WTC11 (cell line): ENCODE measurements around the gene STK32A. TPM values are rescaled to one million over a fixed set of nuclear protein-coding genes. Genes with fewer than 3 reads are reported as not detected.

Experiments used
- ATAC-seq: fragments of 200-7000 bp; cut with Tn5 transposase; 2 replicates; pipeline ENCODE4 v1.10.0; 2021; ENCODE audit warnings: mild to moderate bottlenecking, moderate library complexity
- CTCF ChIA-PET: fragments of 300-600 bp; sonication (Branson Sonifier 250); formaldehyde crosslinking; loops from one replicate; lab custom pipeline; 2021; ENCODE audit warnings: antibody characterized with exemption; lab: Charles Lee
- POLR2A ChIA-PET: fragments of 350-600 bp; sonication (Branson Sonifier 250); formaldehyde crosslinking; loops from one replicate; lab custom pipeline; 2021; ENCODE audit warnings: antibody characterized with exemption; lab: Charles Lee
- DNase-seq: peaks from one replicate; pipeline ENCODE4 v3.0.0; 2021; ENCODE audit warnings: low spot score
- H3K27ac Mint-ChIP-seq: 2 replicates; pipeline ENCODE4 v1.8.0; 2021; ENCODE audit warnings: mixed read lengths
- H3K27me3 Mint-ChIP-seq: 2 replicates; pipeline ENCODE4 v1.8.0; 2021; ENCODE audit warnings: low read depth, mild to moderate bottlenecking, moderate library complexity, mixed read lengths
- H3K36me3 Mint-ChIP-seq: 2 replicates; pipeline ENCODE4 v1.8.0; 2021; ENCODE audit warnings: mixed read lengths
- H3K4me1 Mint-ChIP-seq: 2 replicates; pipeline ENCODE4 v1.8.0; 2022; ENCODE audit warnings: mixed read lengths
- H3K4me3 Mint-ChIP-seq: 2 replicates; pipeline ENCODE4 v1.8.0; 2021; ENCODE audit warnings: mild to moderate bottlenecking, moderate library complexity, mixed read lengths
- H3K9me3 Mint-ChIP-seq: 2 replicates; pipeline ENCODE4 v1.8.0; 2021; ENCODE audit warnings: mixed read lengths
- ATF2 ChIP-seq: sonication (generic); formaldehyde crosslinking; IDR thresholded peaks from 2 replicates; pipeline ENCODE4 v1.8.1; 2022; ENCODE audit warnings: low read depth, missing genetic modification reagents, borderline replicate concordance
- E2F4 ChIP-seq: sonication (generic); formaldehyde crosslinking; IDR thresholded peaks from 2 replicates; pipeline ENCODE4 v1.8.1; 2022; ENCODE audit warnings: low read depth, mild to moderate bottlenecking, moderate library complexity, missing genetic modification reagents, borderline replicate concordance
- JUN ChIP-seq: sonication (generic); formaldehyde crosslinking; IDR thresholded peaks from 2 replicates; pipeline ENCODE4 v1.8.0; 2023; ENCODE audit warnings: mild to moderate bottlenecking, missing genetic modification reagents
- MYBL2 ChIP-seq: sonication (generic); formaldehyde crosslinking; IDR thresholded peaks from 2 replicates; pipeline ENCODE4 v1.8.1; 2023; ENCODE audit warnings: mild to moderate bottlenecking, moderate library complexity, missing genetic modification reagents
- NFYB ChIP-seq: sonication (generic); formaldehyde crosslinking; conservative IDR thresholded peaks from 2 replicates; pipeline ENCODE4 v1.8.0; 2022; ENCODE audit warnings: low read depth, missing genetic modification reagents
- NR2C2 ChIP-seq: sonication (generic); formaldehyde crosslinking; IDR thresholded peaks from 2 replicates; pipeline ENCODE4 v1.8.0; 2022; ENCODE audit warnings: mild to moderate bottlenecking, missing genetic modification reagents
- PREB ChIP-seq: sonication (generic); formaldehyde crosslinking; IDR thresholded peaks from 2 replicates; pipeline ENCODE4 v1.8.1; 2022; ENCODE audit warnings: mild to moderate bottlenecking, missing genetic modification reagents, moderate library complexity, borderline replicate concordance
- RORB ChIP-seq: fragments of 250-450 bp; sonication (Bioruptor Pico); IDR thresholded peaks from 2 replicates; pipeline ENCODE4 v1.9.0; 2021; ENCODE audit warnings: mild to moderate bottlenecking
- ZBTB21 ChIP-seq: sonication (generic); formaldehyde crosslinking; IDR thresholded peaks from 2 replicates; pipeline ENCODE4 v1.8.1; 2023; ENCODE audit warnings: mild to moderate bottlenecking, missing genetic modification reagents, borderline replicate concordance
- ZBTB43 ChIP-seq: sonication (generic); formaldehyde crosslinking; IDR thresholded peaks from 2 replicates; pipeline ENCODE4 v1.8.1; 2023; ENCODE audit warnings: mild to moderate bottlenecking, missing genetic modification reagents
- ZNF671 ChIP-seq: fragments of 250-450 bp; sonication (Bioruptor Pico); IDR thresholded peaks from 2 replicates; pipeline ENCODE4 v1.8.0; 2021; ENCODE audit warnings: mild to moderate bottlenecking
- total RNA-seq: library from RNA; stranded (reverse); gene quantifications from 3 replicates; pipeline ENCODE4 v1.2.3, GENCODE V29; 2021
- TF ChIP-seq, protein P1 (sequence below): sonication (generic); formaldehyde crosslinking; IDR thresholded peaks from 2 replicates; pipeline ENCODE4 v1.8.0; 2023; ENCODE audit warnings: mild to moderate bottlenecking, missing genetic modification reagents
- TF ChIP-seq, protein P2 (sequence below): fragments of 250-450 bp; sonication (Bioruptor Pico); IDR thresholded peaks from 2 replicates; pipeline ENCODE4 v2.1.2; 2022; ENCODE audit warnings: mild to moderate bottlenecking, moderate library complexity
- TF ChIP-seq, protein P3 (sequence below): fragments of 250-450 bp; sonication (Bioruptor Pico); IDR thresholded peaks from 2 replicates; pipeline ENCODE4 v1.9.0; 2021; ENCODE audit warnings: moderate library complexity, mild to moderate bottlenecking, inconsistent platforms, borderline replicate concordance
- TF ChIP-seq, protein P4 (sequence below): sonication (generic); formaldehyde crosslinking; IDR thresholded peaks from 2 replicates; pipeline ENCODE4 v1.8.1; 2022; ENCODE audit warnings: mild to moderate bottlenecking, moderate library complexity, missing genetic modification reagents
- TF ChIP-seq, protein P5 (sequence below): sonication (generic); formaldehyde crosslinking; conservative IDR thresholded peaks from 2 replicates; pipeline ENCODE4 v1.8.1; 2023; ENCODE audit warnings: mild to moderate bottlenecking, low read depth, missing genetic modification reagents, moderate library complexity

STK32A gene
- total RNA-seq, 1 experiment from 2014 or later, result 1.7 TPM

GRCh38 chr5:147382776-147383175 is 147.9 kb downstream of the STK32A start (continued):
- TF ChIP-seq, protein P1, sequence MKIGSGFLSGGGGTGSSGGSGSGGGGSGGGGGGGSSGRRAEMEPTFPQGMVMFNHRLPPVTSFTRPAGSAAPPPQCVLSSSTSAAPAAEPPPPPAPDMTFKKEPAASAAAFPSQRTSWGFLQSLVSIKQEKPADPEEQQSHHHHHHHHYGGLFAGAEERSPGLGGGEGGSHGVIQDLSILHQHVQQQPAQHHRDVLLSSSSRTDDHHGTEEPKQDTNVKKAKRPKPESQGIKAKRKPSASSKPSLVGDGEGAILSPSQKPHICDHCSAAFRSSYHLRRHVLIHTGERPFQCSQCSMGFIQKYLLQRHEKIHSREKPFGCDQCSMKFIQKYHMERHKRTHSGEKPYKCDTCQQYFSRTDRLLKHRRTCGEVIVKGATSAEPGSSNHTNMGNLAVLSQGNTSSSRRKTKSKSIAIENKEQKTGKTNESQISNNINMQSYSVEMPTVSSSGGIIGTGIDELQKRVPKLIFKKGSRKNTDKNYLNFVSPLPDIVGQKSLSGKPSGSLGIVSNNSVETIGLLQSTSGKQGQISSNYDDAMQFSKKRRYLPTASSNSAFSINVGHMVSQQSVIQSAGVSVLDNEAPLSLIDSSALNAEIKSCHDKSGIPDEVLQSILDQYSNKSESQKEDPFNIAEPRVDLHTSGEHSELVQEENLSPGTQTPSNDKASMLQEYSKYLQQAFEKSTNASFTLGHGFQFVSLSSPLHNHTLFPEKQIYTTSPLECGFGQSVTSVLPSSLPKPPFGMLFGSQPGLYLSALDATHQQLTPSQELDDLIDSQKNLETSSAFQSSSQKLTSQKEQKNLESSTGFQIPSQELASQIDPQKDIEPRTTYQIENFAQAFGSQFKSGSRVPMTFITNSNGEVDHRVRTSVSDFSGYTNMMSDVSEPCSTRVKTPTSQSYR, result peak; percentile 32; the same call in 1 of the 2 replicates

- H3K9me3 Mint-ChIP-seq, result peaks cover 7% of the 10 kb centered on the region
- POLR2A ChIA-PET, result no interaction called here
- DNase-seq (no peak), ATAC-seq (no peak)
- no peaks in the 10 kb centered on the region for H3K27me3 Mint-ChIP-seq
- CTCF ChIA-PET, result interaction anchor here (0.8 to 3.3 kb wide), 3 partner anchors 9 to 15 kb away, joined by 3 to 11 read pairs (median 10); no protein-coding TSS in a partner anchor
- peaks cover 2% of the 10 kb centered on the region for H3K36me3 Mint-ChIP-seq
- H3K4me3 Mint-ChIP-seq, result no peak overlapping the region
- H3K4me1 Mint-ChIP-seq, result peaks cover 37% of the 10 kb centered on the region
- no peak overlapping the region for H3K27ac Mint-ChIP-seq
- TF ChIP-seq E2F4 (CRISPR knock-in tag) (no peak), RORB (no peak), ZNF671 (CRISPR knock-in tag) (no peak), JUN (CRISPR knock-in tag) (no peak), NR2C2 (CRISPR knock-in tag) (no peak), ATF2 (CRISPR knock-in tag) (no peak), NFYB (CRISPR knock-in tag) (no peak), ZBTB43 (CRISPR knock-in tag) (no peak), MYBL2 (CRISPR knock-in tag) (no peak), PREB (CRISPR knock-in tag) (no peak), ZBTB21 (CRISPR knock-in tag) (no peak)
- TF ChIP-seq, protein P1, result no peak
- TF ChIP-seq, protein P2, sequence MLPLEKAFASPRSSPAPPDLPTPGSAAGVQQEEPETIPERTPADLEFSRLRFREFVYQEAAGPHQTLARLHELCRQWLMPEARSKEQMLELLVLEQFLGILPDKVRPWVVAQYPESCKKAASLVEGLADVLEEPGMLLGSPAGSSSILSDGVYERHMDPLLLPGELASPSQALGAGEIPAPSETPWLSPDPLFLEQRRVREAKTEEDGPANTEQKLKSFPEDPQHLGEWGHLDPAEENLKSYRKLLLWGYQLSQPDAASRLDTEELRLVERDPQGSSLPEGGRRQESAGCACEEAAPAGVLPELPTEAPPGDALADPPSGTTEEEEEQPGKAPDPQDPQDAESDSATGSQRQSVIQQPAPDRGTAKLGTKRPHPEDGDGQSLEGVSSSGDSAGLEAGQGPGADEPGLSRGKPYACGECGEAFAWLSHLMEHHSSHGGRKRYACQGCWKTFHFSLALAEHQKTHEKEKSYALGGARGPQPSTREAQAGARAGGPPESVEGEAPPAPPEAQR (CRISPR knock-in tag), result no peak
- TF ChIP-seq, protein P3, sequence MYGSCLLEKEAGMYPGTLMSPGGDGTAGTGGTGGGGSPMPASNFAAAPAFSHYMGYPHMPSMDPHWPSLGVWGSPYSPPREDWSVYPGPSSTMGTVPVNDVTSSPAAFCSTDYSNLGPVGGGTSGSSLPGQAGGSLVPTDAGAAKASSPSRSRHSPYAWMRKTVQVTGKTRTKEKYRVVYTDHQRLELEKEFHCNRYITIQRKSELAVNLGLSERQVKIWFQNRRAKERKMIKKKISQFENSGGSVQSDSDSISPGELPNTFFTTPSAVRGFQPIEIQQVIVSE (CRISPR knock-in tag), result no peak
- TF ChIP-seq, protein P4, sequence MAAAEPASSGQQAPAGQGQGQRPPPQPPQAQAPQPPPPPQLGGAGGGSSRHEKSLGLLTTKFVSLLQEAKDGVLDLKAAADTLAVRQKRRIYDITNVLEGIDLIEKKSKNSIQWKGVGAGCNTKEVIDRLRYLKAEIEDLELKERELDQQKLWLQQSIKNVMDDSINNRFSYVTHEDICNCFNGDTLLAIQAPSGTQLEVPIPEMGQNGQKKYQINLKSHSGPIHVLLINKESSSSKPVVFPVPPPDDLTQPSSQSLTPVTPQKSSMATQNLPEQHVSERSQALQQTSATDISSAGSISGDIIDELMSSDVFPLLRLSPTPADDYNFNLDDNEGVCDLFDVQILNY (CRISPR knock-in tag), result no peak
- TF ChIP-seq, protein P5, sequence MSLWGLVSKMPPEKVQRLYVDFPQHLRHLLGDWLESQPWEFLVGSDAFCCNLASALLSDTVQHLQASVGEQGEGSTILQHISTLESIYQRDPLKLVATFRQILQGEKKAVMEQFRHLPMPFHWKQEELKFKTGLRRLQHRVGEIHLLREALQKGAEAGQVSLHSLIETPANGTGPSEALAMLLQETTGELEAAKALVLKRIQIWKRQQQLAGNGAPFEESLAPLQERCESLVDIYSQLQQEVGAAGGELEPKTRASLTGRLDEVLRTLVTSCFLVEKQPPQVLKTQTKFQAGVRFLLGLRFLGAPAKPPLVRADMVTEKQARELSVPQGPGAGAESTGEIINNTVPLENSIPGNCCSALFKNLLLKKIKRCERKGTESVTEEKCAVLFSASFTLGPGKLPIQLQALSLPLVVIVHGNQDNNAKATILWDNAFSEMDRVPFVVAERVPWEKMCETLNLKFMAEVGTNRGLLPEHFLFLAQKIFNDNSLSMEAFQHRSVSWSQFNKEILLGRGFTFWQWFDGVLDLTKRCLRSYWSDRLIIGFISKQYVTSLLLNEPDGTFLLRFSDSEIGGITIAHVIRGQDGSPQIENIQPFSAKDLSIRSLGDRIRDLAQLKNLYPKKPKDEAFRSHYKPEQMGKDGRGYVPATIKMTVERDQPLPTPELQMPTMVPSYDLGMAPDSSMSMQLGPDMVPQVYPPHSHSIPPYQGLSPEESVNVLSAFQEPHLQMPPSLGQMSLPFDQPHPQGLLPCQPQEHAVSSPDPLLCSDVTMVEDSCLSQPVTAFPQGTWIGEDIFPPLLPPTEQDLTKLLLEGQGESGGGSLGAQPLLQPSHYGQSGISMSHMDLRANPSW, result no peak
Measured at GRCh38 chr5:147384346-147385193, 149.7 kb downstream of the STK32A start.
